HFFc6 (cell line): ENCODE results near the gene AK9. TPM values are rescaled to one million over a fixed set of nuclear protein-coding genes. Genes with fewer than 3 reads are reported as not detected.

ENCODE experiments used
- DNase-seq: peaks from one replicate; pipeline ENCODE4 v3.0.0-alpha.2; 2018
- H3K27ac Mint-ChIP-seq: 2 replicates; pipeline ENCODE4 v1.8.0; 2020; ENCODE audit warnings: mild to moderate bottlenecking, mixed read lengths
- H3K27me3 Mint-ChIP-seq: 2 replicates; pipeline ENCODE4 v1.8.0; 2021; ENCODE audit warnings: mild to moderate bottlenecking, moderate library complexity, mixed read lengths; ENCODE audit not compliant: insufficient read depth
- H3K36me3 Mint-ChIP-seq: 2 replicates; pipeline ENCODE4 v1.8.0; 2021; ENCODE audit warnings: low read depth, mixed read lengths
- H3K4me1 Mint-ChIP-seq: 2 replicates; pipeline ENCODE4 v1.8.0; 2020; ENCODE audit warnings: low read depth, mixed read lengths
- H3K4me3 Mint-ChIP-seq: 2 replicates; pipeline ENCODE4 v1.8.0; 2020; ENCODE audit warnings: mild to moderate bottlenecking, moderate library complexity, mixed read lengths
- H3K9me3 Mint-ChIP-seq: 2 replicates; pipeline ENCODE4 v1.8.0; 2020; ENCODE audit warnings: mild to moderate bottlenecking, mixed read lengths
- total RNA-seq, 6 experiments: library from RNA; stranded (reverse); fragmentation: NEBNext Ultra II Directional; extraction: Animal tissue kit (Norgen Biotek cat#: 25700); gene quantifications; 2 replicates in 1 of 6; 3 replicates in 5 of 6; pipeline ENCODE4 v1.2.3, GENCODE V29; 2021
- TF ChIP-seq, protein P1 (sequence below): fragments of 200-600 bp; sonication (generic); IDR thresholded peaks from 2 replicates; pipeline ENCODE4 v1.5.0; 2021; ENCODE audit warnings: antibody characterized with exemption, mild to moderate bottlenecking

Gene AK9
- total RNA-seq, 6 experiments from 2014 or later, result 1.2 to 2.0 (median 1.5) TPM

DNA sequence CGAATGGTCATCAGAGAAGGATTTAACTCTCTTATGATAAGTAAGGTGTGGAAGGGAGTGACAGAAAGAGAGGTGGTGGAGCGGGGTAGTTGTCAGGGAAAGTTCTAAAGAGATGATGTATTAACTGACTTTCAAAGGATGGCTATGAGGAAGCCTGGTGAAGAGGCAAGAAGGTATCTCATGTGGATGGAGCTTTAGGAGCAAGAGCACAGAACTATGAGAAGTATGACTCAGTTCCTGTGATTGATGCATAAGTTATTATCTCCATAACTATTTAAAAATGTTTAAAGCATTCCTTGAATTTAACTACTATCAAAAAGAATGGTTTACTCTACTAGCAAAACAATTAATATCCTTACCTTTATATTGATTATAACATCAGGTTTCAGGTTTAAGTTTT, 28.8 kb downstream of the AK9 start:
- no peak overlapping the region for H3K4me3 Mint-ChIP-seq
- peaks cover 26% of the 10 kb centered on the region for H3K4me1 Mint-ChIP-seq
- H3K27ac Mint-ChIP-seq, result no peak overlapping the region
- TF ChIP-seq, protein P1, sequence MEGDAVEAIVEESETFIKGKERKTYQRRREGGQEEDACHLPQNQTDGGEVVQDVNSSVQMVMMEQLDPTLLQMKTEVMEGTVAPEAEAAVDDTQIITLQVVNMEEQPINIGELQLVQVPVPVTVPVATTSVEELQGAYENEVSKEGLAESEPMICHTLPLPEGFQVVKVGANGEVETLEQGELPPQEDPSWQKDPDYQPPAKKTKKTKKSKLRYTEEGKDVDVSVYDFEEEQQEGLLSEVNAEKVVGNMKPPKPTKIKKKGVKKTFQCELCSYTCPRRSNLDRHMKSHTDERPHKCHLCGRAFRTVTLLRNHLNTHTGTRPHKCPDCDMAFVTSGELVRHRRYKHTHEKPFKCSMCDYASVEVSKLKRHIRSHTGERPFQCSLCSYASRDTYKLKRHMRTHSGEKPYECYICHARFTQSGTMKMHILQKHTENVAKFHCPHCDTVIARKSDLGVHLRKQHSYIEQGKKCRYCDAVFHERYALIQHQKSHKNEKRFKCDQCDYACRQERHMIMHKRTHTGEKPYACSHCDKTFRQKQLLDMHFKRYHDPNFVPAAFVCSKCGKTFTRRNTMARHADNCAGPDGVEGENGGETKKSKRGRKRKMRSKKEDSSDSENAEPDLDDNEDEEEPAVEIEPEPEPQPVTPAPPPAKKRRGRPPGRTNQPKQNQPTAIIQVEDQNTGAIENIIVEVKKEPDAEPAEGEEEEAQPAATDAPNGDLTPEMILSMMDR, result no peak
- H3K9me3 Mint-ChIP-seq, result no peaks in the 10 kb centered on the region
- no peaks in the 10 kb centered on the region for H3K36me3 Mint-ChIP-seq
- no peak for DNase-seq
- peaks cover 2% of the 10 kb centered on the region; the same call in 1 of the 2 replicates for H3K27me3 Mint-ChIP-seq

DNA sequence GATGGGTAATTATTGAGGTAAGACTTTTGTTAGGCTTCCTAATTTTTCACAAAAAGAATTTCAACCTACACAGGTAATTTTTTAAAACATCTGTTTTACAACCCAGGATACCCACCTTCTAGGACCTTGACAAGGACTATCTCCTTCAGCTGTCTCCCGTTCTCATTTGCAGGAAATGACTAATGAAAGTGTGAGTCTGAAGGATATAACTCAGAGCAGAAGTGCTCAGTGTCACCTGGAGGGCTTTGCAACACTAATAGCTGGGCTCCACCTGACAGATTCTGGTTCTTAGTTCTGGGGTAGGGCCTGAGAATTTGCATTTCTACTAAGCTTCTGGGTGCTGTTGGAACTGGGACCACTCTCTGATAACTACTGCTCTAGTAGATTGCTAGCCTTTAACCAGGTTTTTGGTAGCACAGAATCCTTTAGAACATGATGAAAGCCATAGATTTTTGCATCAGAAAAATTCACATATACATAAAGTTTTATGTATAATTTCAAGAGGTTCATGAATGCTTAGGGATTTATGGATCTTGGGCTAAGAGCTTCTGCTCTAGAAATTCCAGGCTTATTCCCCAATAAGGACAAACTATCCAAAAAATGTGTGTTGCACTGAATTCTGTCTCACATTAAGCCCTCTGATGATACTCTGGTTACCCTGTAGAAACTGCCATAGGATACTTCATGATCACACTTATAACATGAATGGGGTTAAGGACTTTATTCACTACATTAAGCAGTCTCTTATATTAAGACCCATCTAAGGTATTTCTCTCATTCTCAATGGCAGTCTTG, 30.3 kb downstream of the AK9 start:
- Mint-ChIP-seq H3K27ac (no peak overlapping the region), H3K27me3 (peaks cover 2% of the 10 kb centered on the region; the same call in 1 of the 2 replicates), H3K9me3 (no peaks in the 10 kb centered on the region), H3K36me3 (no peaks in the 10 kb centered on the region), H3K4me1 (peaks cover 28% of the 10 kb centered on the region), H3K4me3 (no peak overlapping the region)
- TF ChIP-seq, protein P1, result no peak
- DNase-seq, result no peak

DNA sequence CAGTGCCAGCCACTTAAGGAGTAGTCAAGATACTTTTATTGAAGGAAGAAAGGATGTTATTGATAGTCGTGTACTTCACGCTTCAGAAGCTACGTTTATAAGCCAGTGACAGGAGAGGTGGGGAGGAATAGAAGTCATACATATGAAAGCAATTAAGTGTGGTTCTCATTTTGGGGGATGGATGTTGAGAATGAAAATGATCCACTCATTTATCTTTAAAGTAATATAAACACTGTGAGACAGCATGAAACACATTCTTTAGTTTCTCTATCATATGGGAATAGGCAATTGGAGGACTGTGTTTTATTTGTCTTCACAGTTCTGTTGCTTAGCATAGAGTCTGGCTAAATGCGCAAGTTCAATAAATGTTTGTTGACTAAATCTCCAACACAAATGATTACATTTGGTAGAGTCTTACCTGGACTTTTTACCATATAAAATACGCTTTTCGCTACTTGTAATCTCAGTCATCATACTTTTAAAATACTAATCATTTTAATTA, 35.2 kb downstream of the AK9 start:
- Mint-ChIP-seq H3K9me3 (no peaks in the 10 kb centered on the region), H3K27ac (no peak overlapping the region), H3K27me3 (peaks cover 3% of the 10 kb centered on the region; the same call in 1 of the 2 replicates), H3K36me3 (no peaks in the 10 kb centered on the region), H3K4me3 (no peak overlapping the region), H3K4me1 (peaks cover 15% of the 10 kb centered on the region; the same call in 1 of the 2 replicates)
- TF ChIP-seq, protein P1, result no peak
- DNase-seq, result no peak

DNA sequence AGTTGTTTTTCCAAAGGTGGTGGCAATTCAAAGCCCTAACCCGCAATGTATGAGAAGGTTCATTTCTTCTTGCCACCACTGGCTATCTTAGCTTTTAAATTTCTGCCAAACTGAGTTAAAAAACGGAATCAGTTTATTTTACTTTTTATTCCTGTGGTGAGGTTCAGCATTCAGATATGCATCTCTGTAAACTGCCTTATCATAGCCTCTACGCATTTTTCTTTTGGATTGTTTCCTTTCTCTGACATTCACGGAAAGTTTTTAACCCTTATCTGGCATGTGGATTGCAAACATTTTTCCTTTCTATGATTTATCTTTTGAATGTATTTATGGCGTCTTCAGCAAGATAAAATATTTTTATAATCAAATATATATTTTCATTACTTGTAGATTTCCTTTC, 37.7 kb downstream of the AK9 start:
- peaks cover 3% of the 10 kb centered on the region; the same call in 1 of the 2 replicates for H3K27me3 Mint-ChIP-seq
- TF ChIP-seq, protein P1, result no peak
- H3K27ac Mint-ChIP-seq, result no peak overlapping the region
- peaks cover 6% of the 10 kb centered on the region; the same call in 1 of the 2 replicates for H3K4me1 Mint-ChIP-seq
- H3K4me3 Mint-ChIP-seq, result no peak overlapping the region
- no peaks in the 10 kb centered on the region for H3K9me3 Mint-ChIP-seq
- no peak for DNase-seq
- no peaks in the 10 kb centered on the region for H3K36me3 Mint-ChIP-seq

DNA sequence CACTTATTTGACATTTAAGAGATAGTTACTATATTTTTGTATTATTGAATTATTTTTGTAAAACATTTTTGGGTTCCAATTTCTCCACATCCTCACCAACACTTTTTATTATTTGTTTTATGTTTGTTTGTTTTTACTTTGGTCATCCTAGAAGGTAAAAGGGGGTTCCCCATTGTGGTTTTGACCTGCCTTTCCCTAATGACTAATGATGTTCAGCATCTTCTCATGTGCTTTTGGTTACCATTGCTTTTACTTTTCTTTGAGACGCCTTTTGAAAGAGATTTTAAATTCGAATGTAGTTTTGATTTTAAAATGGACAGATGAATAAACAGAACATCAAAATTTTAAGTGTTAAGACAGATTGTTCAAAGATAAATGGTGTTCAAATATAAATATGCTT, 46.9 kb downstream of the AK9 start:
- no peaks in the 10 kb centered on the region for H3K4me1 Mint-ChIP-seq
- DNase-seq, result no peak
- no peaks in the 10 kb centered on the region for H3K36me3 Mint-ChIP-seq
- H3K27me3 Mint-ChIP-seq, result peaks cover 2% of the 10 kb centered on the region
- H3K4me3 Mint-ChIP-seq, result no peak overlapping the region
- TF ChIP-seq, protein P1, result no peak
- no peak overlapping the region for H3K27ac Mint-ChIP-seq
- H3K9me3 Mint-ChIP-seq, result 0 out of 2 replicates have a peak, but pooled peaks cover 3% of the 10 kb centered on the region
